Activated T-cell treated with anti-CD3 and anti-CD28 coated beads for 4 hours (primary cell): Measurements from ENCODE around the gene TMEM242.
"Not testable (repeated sequence)": the region's sequence is repeated elsewhere in the genome, so short reads cannot be mapped to it uniquely, and the experiment has no call there.

Source experiments
- DNase-seq: peaks from one replicate; pipeline ENCODE4 v3.0.0-alpha.2; 2020

Gene TMEM242

DNA sequence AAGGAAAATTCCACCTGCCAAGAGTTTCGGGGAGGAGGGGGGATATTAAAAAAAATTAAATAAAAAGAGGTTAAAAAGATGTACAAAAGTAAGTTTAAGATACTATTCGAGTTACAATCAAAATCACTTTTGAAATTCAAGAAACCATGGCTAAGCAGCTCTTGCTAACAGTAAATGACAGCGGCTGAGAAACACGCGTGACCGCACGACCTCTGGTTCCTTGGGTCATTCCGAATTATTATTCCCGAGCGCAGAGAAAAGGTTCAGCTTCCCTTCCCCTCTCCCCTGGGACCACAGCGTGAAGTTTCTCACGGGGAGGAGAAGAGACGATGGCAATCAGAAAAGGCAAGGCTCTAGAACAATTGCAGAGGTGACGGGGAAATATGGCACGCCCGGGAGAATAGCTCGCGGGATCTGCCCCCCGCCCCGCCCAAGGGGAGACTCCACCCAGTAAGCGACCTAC, 496 bp downstream of the TMEM242 start:
- DNase-seq = no peak

DNA sequence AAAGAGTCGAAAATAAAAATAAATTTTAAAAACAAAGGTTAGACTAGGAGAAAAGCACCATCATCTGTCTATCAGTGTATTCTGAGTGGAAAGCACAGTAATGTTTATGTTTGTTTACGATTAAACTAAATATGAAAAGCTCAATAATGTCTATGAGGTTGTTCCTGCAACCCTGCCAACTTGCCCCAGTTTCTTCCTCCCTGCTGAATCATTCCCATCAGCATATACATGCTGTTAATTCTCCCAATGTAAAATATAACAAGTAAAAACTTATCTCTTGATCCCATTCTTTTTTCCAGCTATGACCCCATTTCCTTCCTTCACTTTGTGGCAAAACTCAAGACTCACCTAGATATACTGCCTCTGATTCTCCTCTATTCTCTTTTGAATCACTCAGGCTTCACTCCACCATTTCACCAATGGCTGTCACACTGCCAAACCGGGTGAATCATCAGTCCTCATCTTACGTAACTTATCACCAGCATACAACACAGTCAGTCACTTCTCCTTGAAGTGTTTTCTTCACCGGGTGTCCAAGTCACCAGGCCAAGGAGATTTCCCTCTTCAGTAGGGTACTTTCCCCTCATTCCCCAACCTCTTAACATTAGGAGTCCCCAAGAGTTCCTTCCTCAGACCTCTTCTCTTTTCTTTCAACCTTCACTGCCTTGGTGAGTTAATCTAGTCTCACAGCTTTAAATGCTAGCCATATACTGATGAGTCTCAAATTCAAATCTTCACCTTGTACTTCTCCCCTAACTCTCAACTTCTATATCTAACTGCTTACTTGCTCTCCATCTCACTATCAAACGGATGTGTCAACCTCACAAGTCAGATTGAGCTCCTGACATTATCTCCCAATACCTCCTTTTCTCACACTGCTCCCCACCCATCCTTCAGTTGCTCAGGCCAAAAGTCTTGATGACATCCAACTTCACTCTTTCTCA, 6.2 kb downstream of the TMEM242 start:
- DNase-seq = no peak

DNA sequence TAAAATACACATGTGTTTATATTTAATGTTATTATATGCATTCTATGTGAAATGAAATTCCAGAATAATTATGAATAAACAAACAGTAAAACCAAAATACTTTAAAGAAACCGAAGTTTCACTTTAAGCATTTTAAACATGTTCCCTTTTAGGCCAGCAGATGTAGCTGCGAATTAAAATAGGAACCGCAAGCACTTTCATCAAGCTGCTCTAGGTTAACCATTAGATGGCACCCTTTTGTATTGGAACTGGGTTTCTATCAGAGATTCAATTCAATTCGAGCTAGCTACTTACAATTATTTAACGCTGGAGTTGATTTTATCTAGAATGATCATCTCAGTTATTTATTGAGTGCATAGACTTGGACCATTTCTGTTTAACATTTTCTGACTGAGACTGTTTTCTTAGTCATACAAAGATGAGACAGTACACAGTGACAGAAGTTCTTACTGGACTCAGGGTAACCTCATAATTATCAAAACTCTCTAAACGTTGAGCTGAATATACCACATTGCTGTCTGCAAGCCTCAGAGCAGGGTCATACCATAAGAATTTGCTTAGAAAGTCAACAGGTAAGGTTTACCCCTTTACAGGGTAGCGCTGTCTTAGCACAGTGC, 8.5 kb downstream of the TMEM242 start:
- DNase-seq = no peak

GRCh38 chr6:157313531-157314467, 9.5 kb downstream of the TMEM242 start:
- DNase-seq = no peak

GRCh38 chr6:157312757-157313156, 10.6 kb downstream of the TMEM242 start:
- no peak for DNase-seq

DNA sequence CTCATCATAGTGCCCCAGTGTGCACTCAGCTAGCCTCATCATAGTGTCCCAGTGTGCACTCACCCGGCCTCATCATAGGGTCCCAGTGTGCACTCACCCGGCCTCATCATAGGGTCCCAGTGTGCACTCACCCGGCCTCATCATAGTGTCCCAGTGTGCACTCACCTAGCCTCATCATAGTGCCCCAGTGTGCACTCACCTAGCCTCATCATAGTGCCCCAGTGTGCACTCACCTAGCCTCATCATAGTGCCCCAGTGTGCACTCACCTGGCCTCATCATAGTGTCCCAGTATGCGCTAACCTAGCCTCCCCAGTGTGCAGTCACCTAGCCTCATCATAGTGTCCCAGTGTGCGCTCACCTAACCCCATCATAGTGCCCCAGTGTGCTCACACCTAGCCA, 12.6 kb downstream of the TMEM242 start:
- not testable (repeated sequence) for DNase-seq

- DNase-seq = no peak
Measured at GRCh38 chr6:157307661-157308060, 15.7 kb downstream of the TMEM242 start.

DNA sequence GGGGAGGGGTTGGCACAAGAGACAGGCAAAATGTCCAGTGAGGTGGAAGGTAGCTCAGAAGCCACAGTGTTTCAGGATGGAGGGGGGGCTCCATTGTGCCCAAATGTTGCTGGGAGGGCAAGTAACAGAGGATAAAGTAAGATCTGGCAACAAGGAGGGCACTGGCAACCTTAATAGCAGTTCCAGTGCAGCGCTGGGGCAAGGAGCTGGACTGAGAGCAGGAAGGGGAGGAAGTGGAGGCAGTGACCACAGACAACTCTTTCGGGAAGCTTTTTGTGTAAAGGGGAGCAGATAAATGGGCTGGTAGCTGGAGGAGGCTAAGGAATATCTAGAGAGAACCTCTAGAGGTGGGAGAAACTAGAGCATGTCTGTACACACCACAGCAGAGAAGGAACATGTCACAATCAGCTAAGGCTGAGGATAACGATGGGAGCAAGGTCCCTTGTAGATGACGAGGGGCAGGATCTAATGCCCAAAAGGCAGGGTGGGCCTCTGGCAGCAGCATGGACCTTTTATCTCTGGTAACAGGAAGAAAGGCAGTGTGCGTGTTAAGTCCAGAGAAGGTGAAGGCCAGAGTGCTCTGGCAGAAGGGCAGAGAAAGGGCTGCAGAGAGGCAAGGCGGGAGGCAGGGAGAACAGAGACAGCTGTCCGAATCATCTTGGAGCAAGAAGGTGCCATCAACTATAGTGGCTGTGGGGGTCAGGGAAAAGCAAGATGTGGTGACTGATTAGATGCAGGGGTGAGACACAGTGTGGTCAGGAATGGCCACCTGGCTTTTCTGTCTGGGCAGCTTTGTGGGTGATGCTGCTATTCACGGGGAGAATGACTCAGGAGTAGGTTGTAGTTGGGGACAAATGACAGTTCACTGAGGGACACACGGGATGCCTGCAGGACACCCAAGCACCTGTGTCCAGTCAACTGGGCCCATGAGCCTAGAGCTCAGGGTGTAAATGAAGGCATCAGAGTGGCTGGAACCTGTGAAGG, 17.4 kb downstream of the TMEM242 start:
- DNase-seq = no peak

GRCh38 chr6:157304899-157305663, 18.2 kb downstream of the TMEM242 start:
- no peak for DNase-seq

GRCh38 chr6:157302736-157303135, 20.6 kb downstream of the TMEM242 start:
- DNase-seq = no peak

- no peak for DNase-seq
Measured at GRCh38 chr6:157300436-157300835, 22.9 kb downstream of the TMEM242 start.

GRCh38 chr6:157300006-157300405, 23.3 kb downstream of the TMEM242 start:
- no peak for DNase-seq

DNA sequence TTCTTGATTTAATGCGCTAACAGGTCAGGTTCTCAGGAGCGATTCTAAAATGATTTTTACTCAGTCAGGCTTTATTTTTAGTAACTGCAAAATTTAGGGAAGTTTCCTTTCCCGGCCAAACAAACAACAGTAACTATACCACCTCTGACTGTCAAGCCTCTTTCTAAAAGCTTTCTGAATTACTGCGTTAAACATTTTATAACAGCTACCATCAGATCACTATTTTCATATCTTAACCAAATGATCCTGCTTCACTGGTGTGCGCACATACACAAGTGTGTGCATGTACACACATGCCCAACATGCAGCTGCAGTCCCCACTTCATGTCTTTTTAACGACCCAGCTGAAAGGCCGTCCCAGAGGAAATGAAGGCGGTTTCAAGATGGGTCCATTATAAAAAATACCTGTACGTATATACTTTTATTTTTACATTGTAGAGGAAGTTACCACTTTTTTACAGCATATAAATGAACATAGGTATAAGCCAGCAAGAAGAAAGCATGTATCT, 25.0 kb downstream of the TMEM242 start:
- no peak for DNase-seq

DNA sequence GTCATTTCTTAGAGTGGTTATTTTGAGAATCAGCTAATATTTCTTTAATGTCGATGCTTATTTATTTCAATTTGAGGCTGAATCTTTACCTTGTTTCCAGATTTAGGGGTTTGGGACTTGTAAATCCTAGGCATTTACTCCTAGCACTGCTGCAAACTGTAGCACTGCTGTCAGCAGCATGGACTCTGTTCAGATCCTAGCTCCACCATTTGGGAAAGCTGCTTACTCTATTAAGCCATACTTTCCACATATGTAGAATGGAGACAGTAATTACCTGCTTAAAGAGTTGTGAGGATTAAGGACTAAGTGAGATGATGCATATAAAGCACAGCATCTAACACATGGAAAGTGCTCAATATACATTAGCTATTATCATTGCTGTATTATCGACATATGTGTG, 28.7 kb downstream of the TMEM242 start:
- DNase-seq = no peak

DNA sequence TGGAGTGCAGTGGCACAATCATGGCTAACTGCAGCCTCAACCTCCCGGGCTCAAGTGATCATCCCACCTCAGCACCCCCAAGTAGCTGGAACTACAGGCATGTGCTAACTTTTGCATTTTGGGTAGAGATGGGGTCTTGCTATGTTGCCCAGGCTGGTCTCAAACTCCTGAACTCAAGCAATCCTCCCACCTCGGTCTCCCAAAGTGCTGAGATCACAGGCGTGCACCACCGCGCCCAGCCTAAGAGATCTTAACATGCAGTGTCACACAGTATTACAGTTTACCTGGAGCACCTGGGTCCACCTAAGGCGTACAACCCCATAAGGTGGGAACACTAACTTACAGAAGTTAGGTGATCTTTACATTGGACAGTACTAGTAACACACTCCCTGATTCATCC, 29.5 kb downstream of the TMEM242 start:
- DNase-seq = no peak

- no peak for DNase-seq
Measured at GRCh38 chr6:157292202-157292601, 31.1 kb downstream of the TMEM242 start.

DNA sequence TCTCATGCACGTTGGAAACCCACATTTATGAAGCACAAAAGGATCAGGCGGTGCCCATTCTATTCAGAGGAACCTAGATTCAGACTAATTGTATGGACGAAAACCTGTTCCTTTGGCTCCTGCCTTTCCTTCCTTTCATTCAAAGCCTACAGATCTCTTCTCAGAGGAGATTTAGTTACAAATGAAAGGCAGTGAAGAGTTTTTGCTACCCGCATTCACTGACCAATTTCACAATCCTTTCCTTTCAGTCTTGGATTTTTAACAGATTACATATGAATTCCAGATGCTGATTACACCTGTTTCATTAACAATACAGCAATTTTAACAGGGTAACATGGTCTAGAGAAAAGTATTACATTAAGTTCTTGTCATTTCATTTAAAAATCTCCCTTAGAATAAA, 32.0 kb downstream of the TMEM242 start:
- DNase-seq = no peak

DNA sequence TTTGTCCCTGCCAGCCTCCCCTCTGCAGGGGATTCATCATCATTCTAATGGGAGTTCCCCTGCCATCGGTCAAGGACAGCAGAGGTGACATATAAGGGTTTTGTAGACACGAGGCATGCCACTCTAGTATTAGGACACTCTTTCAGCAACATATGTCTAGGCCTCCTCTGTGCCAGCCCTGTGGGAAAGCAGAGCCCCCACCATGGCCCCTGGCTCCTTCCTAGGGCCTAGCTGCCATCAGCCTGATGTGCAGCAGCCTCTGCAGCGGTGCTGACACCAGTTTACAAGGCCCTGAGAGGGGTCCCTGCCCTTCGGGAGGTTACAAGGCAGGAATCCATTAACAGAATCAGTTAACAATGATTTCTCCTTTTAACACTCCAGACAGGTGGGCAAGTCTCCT, 32.5 kb downstream of the TMEM242 start:
- no peak for DNase-seq

DNA sequence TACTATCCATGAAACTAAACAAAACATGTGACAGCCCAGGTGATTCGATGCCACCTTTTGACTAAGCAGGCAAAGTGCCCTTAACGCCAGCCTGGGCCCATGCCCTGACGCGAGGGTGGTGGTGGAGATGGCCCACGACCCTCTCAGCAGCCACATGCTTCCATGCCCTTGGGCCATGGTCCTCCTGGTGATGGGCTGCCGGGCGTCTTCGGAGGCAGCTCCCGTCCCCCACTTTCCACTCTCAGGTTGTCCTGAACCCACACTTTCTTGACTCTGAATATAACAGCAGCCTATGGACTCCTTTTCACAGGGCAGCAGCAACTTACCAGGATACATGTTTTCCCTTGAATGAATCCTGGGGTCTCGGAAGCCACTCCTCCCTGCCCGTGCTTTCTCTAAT, 33.6 kb downstream of the TMEM242 start:
- no peak for DNase-seq

DNA sequence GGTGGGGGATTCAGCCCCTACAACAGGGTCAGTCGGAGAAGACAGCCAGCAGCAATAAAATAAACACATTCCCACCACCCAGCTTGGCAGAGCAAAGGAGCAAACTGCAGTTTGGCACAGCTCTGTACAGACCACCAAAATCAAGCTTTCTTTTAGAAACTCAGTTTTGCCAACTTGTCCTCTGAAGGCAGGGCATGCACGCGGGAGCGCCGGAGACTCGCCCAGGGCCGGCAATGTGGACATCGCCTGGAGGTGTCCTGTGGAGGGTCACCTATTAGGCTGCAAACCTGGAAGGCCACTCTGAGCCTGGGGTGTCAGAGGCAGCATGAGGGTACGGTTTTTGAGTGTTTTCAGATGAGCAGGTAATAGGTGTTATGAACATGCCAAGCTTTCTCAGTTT, 34.7 kb downstream of the TMEM242 start:
- DNase-seq = no peak

- DNase-seq = no peak
Measured at GRCh38 chr6:157287923-157288322, 35.4 kb downstream of the TMEM242 start.
